GM12878 (cell line): ENCODE results near the gene SRGAP2.
"Not testable (repeated sequence)": the region's sequence is repeated elsewhere in the genome, so short reads cannot be mapped to it uniquely, and the experiment has no call there.

Experiments used
- BACH1 ChIP-seq: fragments of 450-650 bp; IDR thresholded peaks from 2 replicates; pipeline ENCODE4 v1.6.1; 2017; ENCODE audit warnings: mild to moderate bottlenecking, borderline replicate concordance
- CTCF ChIP-seq, 3 experiments: IDR thresholded peaks in 2 of 3; conservative IDR thresholded peaks in 1 of 3; 2 replicates each; pipeline ENCODE4 v1.5.1; 2011; ENCODE audit warnings: low read depth in 3 of 3, low read length in 3 of 3, mild to moderate bottlenecking in 3 of 3, control low read depth in 2 of 3, moderate library complexity in 2 of 3, inconsistent platforms in 1 of 3, mixed read lengths in 1 of 3; ENCODE audit not compliant: control insufficient read depth in 2 of 3, insufficient read depth in 1 of 3; ENCODE audit errors: extremely low read depth in 1 of 3
- FOXM1 ChIP-seq: IDR thresholded peaks from 2 replicates; pipeline ENCODE4 v1.6.1; 2012; ENCODE audit warnings: low read depth, mild to moderate bottlenecking, inconsistent platforms, low read length, moderate library complexity
- KDM1A ChIP-seq: fragments of 200-600 bp; sonication (generic); IDR thresholded peaks from 2 replicates; pipeline ENCODE4 v1.6.1; 2016; ENCODE audit warnings: borderline replicate concordance
- LARP7 ChIP-seq: fragments of 450-650 bp; IDR thresholded peaks from 2 replicates; pipeline ENCODE4 v1.6.1; 2017; ENCODE audit warnings: mild to moderate bottlenecking
- PBX3 ChIP-seq: IDR thresholded peaks from 2 replicates; pipeline ENCODE4 v1.6.1; 2011; ENCODE audit warnings: mild to moderate bottlenecking, low read depth, low read length, moderate library complexity; ENCODE audit not compliant: insufficient replicate concordance
- POLR2A ChIP-seq: IDR thresholded peaks from 2 replicates; pipeline ENCODE4 v1.6.1; 2011; ENCODE audit warnings: low read depth, mild to moderate bottlenecking, low read length
- RUNX3 ChIP-seq: IDR thresholded peaks from 2 replicates; pipeline ENCODE4 v1.6.1; 2012; ENCODE audit warnings: low read length, inconsistent platforms
- SIN3A ChIP-seq: IDR thresholded peaks from 2 replicates; pipeline ENCODE4 v1.6.1; 2012; ENCODE audit warnings: low read depth, low read length, improper control_type of control experiment
- SMAD5 ChIP-seq: IDR thresholded peaks from 2 replicates; pipeline ENCODE4 v1.6.1; 2016; ENCODE audit warnings: antibody characterized with exemption, low read depth
- SREBF1 ChIP-seq: IDR thresholded peaks from 2 replicates; pipeline ENCODE4 v1.6.1; 2012; ENCODE audit warnings: mild to moderate bottlenecking, low read length
- YY1 ChIP-seq: IDR thresholded peaks from 2 replicates; pipeline ENCODE4 v1.6.1; 2011; ENCODE audit warnings: low read depth, mild to moderate bottlenecking, low read length
- TF ChIP-seq, protein P1 (sequence below): IDR thresholded peaks from 2 replicates; pipeline ENCODE4 v1.6.1; 2012; ENCODE audit warnings: low read depth, low read length, improper control_type of control experiment
- TF ChIP-seq, protein P2 (sequence below): fragments of 450-650 bp; IDR thresholded peaks from 2 replicates; pipeline ENCODE4 v1.6.1; 2014; ENCODE audit warnings: mild to moderate bottlenecking

DNA sequence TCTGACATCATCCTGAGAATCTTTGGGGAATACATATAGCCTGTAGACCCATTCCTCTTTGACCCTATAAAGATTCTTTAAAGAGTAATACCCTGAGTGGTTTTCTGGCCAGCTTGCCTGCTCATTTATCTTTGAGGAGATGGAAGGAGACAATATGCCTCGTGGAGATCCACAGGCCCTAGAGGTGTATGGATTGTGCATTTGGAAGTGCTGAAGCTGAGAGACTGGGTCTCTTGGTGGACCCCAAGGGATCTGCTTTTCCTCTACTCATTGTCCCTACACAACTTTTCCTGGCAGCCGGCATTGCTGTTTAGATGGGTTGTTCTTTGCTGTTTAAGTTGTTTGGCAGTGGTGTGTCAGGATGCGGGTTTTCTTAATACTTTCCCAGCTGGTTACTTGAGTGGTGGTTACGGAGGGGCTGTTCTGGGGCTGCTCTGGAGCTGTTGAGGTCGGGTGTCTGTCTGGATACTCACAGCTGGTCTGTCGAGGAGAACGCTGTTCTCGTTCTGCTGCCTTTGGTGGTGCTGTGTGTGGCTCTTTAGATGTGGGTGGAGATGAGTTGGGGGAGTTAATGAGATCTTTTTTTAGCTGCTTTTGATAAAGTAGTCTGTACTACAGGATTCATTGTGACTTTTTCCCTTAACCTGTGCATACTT, 49.5 kb downstream of the SRGAP2 start:
- TF ChIP-seq PBX3; FOXM1; POLR2A; SMAD5; CTCF (IDR thresholded peaks at IDR 0.05 in 2 of 3, conservative IDR thresholded peaks at IDR 0.05 in 1 of 3; ENCODE audit: control insufficient read depth in 2 of 3, extremely low read depth in 1 of 3, insufficient read depth in 1 of 3, low read depth in 3 of 3, low read length in 3 of 3); BACH1; SREBF1; LARP7; KDM1A; YY1; RUNX3; SIN3A: not testable (repeated sequence)
- TF ChIP-seq, protein P1, sequence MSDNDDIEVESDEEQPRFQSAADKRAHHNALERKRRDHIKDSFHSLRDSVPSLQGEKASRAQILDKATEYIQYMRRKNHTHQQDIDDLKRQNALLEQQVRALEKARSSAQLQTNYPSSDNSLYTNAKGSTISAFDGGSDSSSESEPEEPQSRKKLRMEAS: not testable (repeated sequence)
- TF ChIP-seq, protein P2, sequence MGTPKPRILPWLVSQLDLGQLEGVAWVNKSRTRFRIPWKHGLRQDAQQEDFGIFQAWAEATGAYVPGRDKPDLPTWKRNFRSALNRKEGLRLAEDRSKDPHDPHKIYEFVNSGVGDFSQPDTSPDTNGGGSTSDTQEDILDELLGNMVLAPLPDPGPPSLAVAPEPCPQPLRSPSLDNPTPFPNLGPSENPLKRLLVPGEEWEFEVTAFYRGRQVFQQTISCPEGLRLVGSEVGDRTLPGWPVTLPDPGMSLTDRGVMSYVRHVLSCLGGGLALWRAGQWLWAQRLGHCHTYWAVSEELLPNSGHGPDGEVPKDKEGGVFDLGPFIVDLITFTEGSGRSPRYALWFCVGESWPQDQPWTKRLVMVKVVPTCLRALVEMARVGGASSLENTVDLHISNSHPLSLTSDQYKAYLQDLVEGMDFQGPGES: not testable (repeated sequence)
